HCT116 (cell line): ENCODE data around the gene CDH22. TPM values are rescaled to one million over a fixed set of nuclear protein-coding genes. Genes with fewer than 3 reads are reported as not detected.

ENCODE experiments used
- ATAC-seq: fragments of 200-7000 bp; cut with Tn5 transposase; 2 replicates; pipeline ENCODE4 v1.9.1; 2020; ENCODE audit warnings: mild to moderate bottlenecking, moderate library complexity
- BruUV-seq: library from RNA; stranded (reverse); fragments of 400-500 nt; replicated peaks from 2 replicates; lab custom pipeline; 2021; lab: Mats Ljungman, UMichigan
- CTCF ChIA-PET: fragments of 300-600 bp; sonication (Branson Sonifier 250); formaldehyde crosslinking; loops from one replicate; lab custom pipeline; 2021; ENCODE audit warnings: antibody characterized with exemption; lab: Charles Lee
- POLR2A ChIA-PET: fragments of 300-600, 350-600 bp; sonication (Branson Sonifier 250); formaldehyde crosslinking; loops from one replicate; lab custom pipeline; 2021; ENCODE audit warnings: antibody characterized with exemption; lab: Charles Lee
- RAD21 ChIA-PET, 2 experiments: fragments of 300-600 bp; sonication (Branson Sonifier 250); formaldehyde crosslinking; loops; one replicate each; lab custom pipeline; 2023; ENCODE audit warnings: low total read pairs in 2 of 2; ENCODE audit not compliant: uncharacterized antibody in 2 of 2, unreplicated experiment in 2 of 2, low non-redundant PET in 1 of 2; lab: Charles Lee
- DNase-seq: peaks from one replicate; pipeline ENCODE4 v3.0.0-alpha.2; 2010; ENCODE audit warnings: low read depth, low spot score
- H2AFZ ChIP-seq: fragments of 200-600 bp; shearing (Covaris generic), sonication (generic); 2 replicates; pipeline ENCODE4 v1.6.1; 2017; ENCODE audit warnings: low read depth, mixed run types, mixed read lengths, antibody characterized with exemption, low read length; ENCODE audit not compliant: poor library complexity, severe bottlenecking
- H3K27ac ChIP-seq: 2 replicates; pipeline ENCODE4 v1.5.1; 2012; ENCODE audit warnings: low read depth, low read length
- H3K27me3 ChIP-seq: fragments of 200-600 bp; sonication (generic); 2 replicates; pipeline ENCODE4 v1.6.1; 2016; ENCODE audit warnings: mixed run types, low read length, mixed read lengths; ENCODE audit not compliant: insufficient read depth
- H3K36me3 ChIP-seq, 2 experiments: fragments of 200-500 bp in 1 of 2; fragments of 200-600 bp in 1 of 2; sonication (Bioruptor generic) in 1 of 2; sonication (generic) in 1 of 2; 2 replicates each; pipeline versions ENCODE4 v1.5.1 to v1.6.1; 2014 to 2016; ENCODE audit warnings: low read length in 2 of 2, inconsistent platforms in 1 of 2, mixed read lengths in 1 of 2, mixed run types in 1 of 2; ENCODE audit not compliant: insufficient read depth in 2 of 2, control insufficient read depth in 1 of 2
- H3K4me1 ChIP-seq, 2 experiments: fragments of 200-600 bp in 1 of 2; sonication (generic) in 1 of 2; 2 replicates each; pipeline versions ENCODE4 v1.5.1 to v1.6.1; 2012 to 2017; ENCODE audit warnings: low read length in 2 of 2, inconsistent platforms in 1 of 2, mild to moderate bottlenecking in 1 of 2, mixed read lengths in 1 of 2, mixed run types in 1 of 2, moderate library complexity in 1 of 2; ENCODE audit not compliant: insufficient read depth in 2 of 2, control insufficient read depth in 1 of 2
- H3K4me2 ChIP-seq: fragments of 200-600 bp; sonication (generic); 2 replicates; pipeline ENCODE4 v1.6.1; 2017; ENCODE audit warnings: mixed run types, low read length, mixed read lengths
- H3K4me3 ChIP-seq, 2 experiments: fragments of 200-600 bp in 1 of 2; sonication (generic) in 1 of 2; replicated peaks in 1 of 2; 2 replicates each; pipeline ENCODE4 v1.5.1; 2011 to 2016; ENCODE audit warnings: low read length in 2 of 2, control low read depth in 1 of 2, low read depth in 1 of 2, mild to moderate bottlenecking in 1 of 2, mixed read lengths in 1 of 2, mixed run types in 1 of 2
- H3K79me2 ChIP-seq: fragments of 200-600 bp; sonication (generic); 2 replicates; pipeline ENCODE4 v1.6.1; 2017; ENCODE audit warnings: mild to moderate bottlenecking, mixed run types, low read length, moderate library complexity, mixed read lengths; ENCODE audit not compliant: insufficient read depth
- H3K9ac ChIP-seq: fragments of 200-600 bp; sonication (generic); 2 replicates; pipeline ENCODE4 v1.6.1; 2016; ENCODE audit warnings: low read length, mixed read lengths
- H3K9me2 ChIP-seq: fragments of 200-600 bp; sonication (generic), shearing (Covaris generic); 2 replicates; pipeline ENCODE4 v1.6.1; 2017; ENCODE audit warnings: mixed run types, mild to moderate bottlenecking, moderate library complexity; ENCODE audit not compliant: insufficient read depth
- H3K9me3 ChIP-seq, 2 experiments: fragments of 200-500 bp in 1 of 2; fragments of 200-600 bp in 1 of 2; sonication (Bioruptor generic) in 1 of 2; sonication (generic) in 1 of 2; 2 replicates each; pipeline ENCODE4 v1.6.1; 2014 to 2017; ENCODE audit warnings: low read length in 2 of 2, mixed read lengths in 2 of 2, inconsistent platforms in 1 of 2, low read depth in 1 of 2, mild to moderate bottlenecking in 1 of 2, mixed run types in 1 of 2, moderate library complexity in 1 of 2; ENCODE audit not compliant: control insufficient read depth in 1 of 2, insufficient read depth in 1 of 2
- H4K20me1 ChIP-seq: fragments of 200-600 bp; sonication (generic), shearing (Covaris generic); 2 replicates; pipeline ENCODE4 v1.6.1; 2017; ENCODE audit warnings: mixed run types, mild to moderate bottlenecking, moderate library complexity; ENCODE audit not compliant: insufficient read depth
- ATF3 ChIP-seq: IDR thresholded peaks from 2 replicates; pipeline ENCODE4 v1.6.1; 2012
- CBX3 ChIP-seq: IDR thresholded peaks from 2 replicates; pipeline ENCODE4 v1.6.1; 2012; ENCODE audit warnings: low read depth
- CTCF ChIP-seq, 3 experiments: fragments of 200-600 bp in 1 of 3; sonication (generic) in 1 of 3; IDR thresholded peaks in 2 of 3; conservative IDR thresholded peaks in 1 of 3; 2 replicates each; pipeline ENCODE4 v1.5.1; 2012 to 2017; ENCODE audit warnings: low read depth in 2 of 3, low read length in 2 of 3, antibody characterized with exemption in 1 of 3, borderline replicate concordance in 1 of 3, control low read depth in 1 of 3, mild to moderate bottlenecking in 1 of 3, mixed read lengths in 1 of 3, mixed run types in 1 of 3, moderate library complexity in 1 of 3; ENCODE audit not compliant: insufficient read depth in 1 of 3
- EGR1 ChIP-seq: IDR thresholded peaks from 2 replicates; pipeline ENCODE4 v1.6.1; 2012; ENCODE audit warnings: low read depth
- ELF1 ChIP-seq: IDR thresholded peaks from 2 replicates; pipeline ENCODE4 v1.6.1; 2012; ENCODE audit warnings: low read depth, borderline replicate concordance
- EZH2phosphoT487 ChIP-seq: fragments of 200-600 bp; IDR thresholded peaks from 2 replicates; pipeline ENCODE4 v1.6.1; 2018; ENCODE audit warnings: antibody characterized with exemption, borderline replicate concordance
- FOSL1 ChIP-seq: IDR thresholded peaks from 2 replicates; pipeline ENCODE4 v1.6.1; 2012; ENCODE audit warnings: low read depth
- JUND ChIP-seq: IDR thresholded peaks from 2 replicates; pipeline ENCODE4 v1.6.1; 2012
- MAX ChIP-seq: IDR thresholded peaks from 2 replicates; pipeline ENCODE4 v1.6.1; 2012
- POLR2A ChIP-seq: IDR thresholded peaks from 2 replicates; pipeline ENCODE4 v1.7.0; 2011; ENCODE audit warnings: borderline replicate concordance; ENCODE audit not compliant: insufficient read depth, insufficient read length; ENCODE audit errors: extremely low read depth
- RAD21 ChIP-seq: IDR thresholded peaks from 2 replicates; pipeline ENCODE4 v1.6.1; 2012; ENCODE audit warnings: low read depth, mild to moderate bottlenecking
- SP1 ChIP-seq: IDR thresholded peaks from 2 replicates; pipeline ENCODE4 v1.6.1; 2012; ENCODE audit warnings: low read depth
- SRF ChIP-seq: IDR thresholded peaks from 2 replicates; pipeline ENCODE4 v1.6.1; 2012; ENCODE audit warnings: low read depth
- TCF7L2 ChIP-seq: IDR thresholded peaks from 2 replicates; pipeline ENCODE4 v1.7.0; 2011; ENCODE audit warnings: borderline replicate concordance, inconsistent platforms; ENCODE audit not compliant: insufficient read depth, insufficient read length; ENCODE audit errors: extremely low read depth
- YY1 ChIP-seq: IDR thresholded peaks from 2 replicates; pipeline ENCODE4 v1.6.1; 2011; ENCODE audit warnings: low read length, low read depth, moderate library complexity, mild to moderate bottlenecking; ENCODE audit not compliant: insufficient replicate concordance; ENCODE audit errors: extremely low read depth
- ZBTB33 ChIP-seq: IDR thresholded peaks from 2 replicates; pipeline ENCODE4 v1.6.1; 2011; ENCODE audit warnings: mild to moderate bottlenecking, low read length, moderate library complexity; ENCODE audit not compliant: insufficient replicate concordance; ENCODE audit errors: extremely low read depth
- ZFX ChIP-seq: fragments of 450-650 bp; IDR thresholded peaks from 2 replicates; pipeline ENCODE4 v1.6.1; 2017
- ZNF274 ChIP-seq: fragments of 200-500 bp; sonication (Bioruptor generic); IDR thresholded peaks from 2 replicates; pipeline ENCODE4 v1.6.1; 2014; ENCODE audit warnings: mild to moderate bottlenecking, low read depth, low read length, inconsistent platforms
- intact Hi-C: fragments of 100-400 bp; cut with micrococcal nuclease; formaldehyde crosslinking; loops from 2 replicates; pipeline ENCODE4 v1.10.0; 2022
- total RNA-seq: library from RNA; stranded (reverse); gene quantifications from one replicate; pipeline ENCODE4 v1.2.1, GENCODE V29; 2021; ENCODE audit not compliant: unreplicated experiment

The CDH22 gene
- total RNA-seq, 1 experiment from 2014 or later, result 1.8 TPM

- no peaks in the 10 kb centered on the region for H4K20me1 ChIP-seq
- peaks cover 16% of the 10 kb centered on the region; the same call in 1 of the 2 replicates for H3K27me3 ChIP-seq
- H3K4me2 ChIP-seq, result no peak overlapping the region
- TF ChIP-seq POLR2A, result no peak
- no peak for TF ChIP-seq TCF7L2
- no peak for TF ChIP-seq EZH2phosphoT487
- no peak for TF ChIP-seq CTCF (IDR thresholded peaks at IDR 0.05 in 2 of 3, conservative IDR thresholded peaks at IDR 0.05 in 1 of 3; ENCODE audit: borderline replicate concordance in 1 of 3, insufficient read depth in 1 of 3, low read depth in 2 of 3, low read length in 2 of 3)
- no peak for TF ChIP-seq ZNF274
- TF ChIP-seq EGR1, result no peak
- no peak for TF ChIP-seq ZBTB33
- TF ChIP-seq MAX, result no peak
- TF ChIP-seq FOSL1, result no peak
- TF ChIP-seq ZFX, result no peak
- no peak for TF ChIP-seq CBX3
- no peak for TF ChIP-seq SP1
- TF ChIP-seq ELF1, result no peak
- TF ChIP-seq SRF, result no peak
- TF ChIP-seq YY1, result no peak
- TF ChIP-seq RAD21, result no peak
- TF ChIP-seq JUND, result no peak
- no peak for TF ChIP-seq ATF3
- BruUV-seq, result no TSS peak
- intact Hi-C loops, result no loop called here
- no peak for ATAC-seq
- H2AFZ ChIP-seq, result no peak overlapping the region
- H3K9ac ChIP-seq, result no peak overlapping the region
- DNase-seq, result no peak
- H3K36me3 ChIP-seq, result no peaks in the 10 kb centered on the region
- H3K4me3 ChIP-seq, result no peak overlapping the region
- ChIA-PET POLR2A (no interaction called here), CTCF (no interaction called here), RAD21 (no interaction called here)
- peaks cover 0 to 5% of the 10 kb centered on the region in 2 experiments; a peak in 1 of 4 replicates for H3K4me1 ChIP-seq
- H3K9me3 ChIP-seq, result no peaks in the 10 kb centered on the region
- H3K9me2 ChIP-seq, result no peaks in the 10 kb centered on the region
- H3K79me2 ChIP-seq, result no peaks in the 10 kb centered on the region
- no peak overlapping the region for H3K27ac ChIP-seq
Observed at GRCh38 chr20:46336735-46337134, 28.4 kb upstream of the CDH22 start.
